Upper lobe of left lung (tissue), 4 donors: ENCODE data around the gene SND1.

Experiments used
- EP300 ChIP-seq, 4 donors: sonication (generic); formaldehyde crosslinking; IDR thresholded peaks; one replicate each; pipeline ENCODE4 v1.5.1; 2017; ENCODE audit warnings: antibody characterized with exemption in 4 of 4, control low read depth in 2 of 4
- POLR2A ChIP-seq, 4 donors: fragments of 450-650 bp; IDR thresholded peaks; one replicate each; pipeline ENCODE4 v1.5.1; 2016 to 2017; ENCODE audit warnings: antibody characterized with exemption in 4 of 4, mild to moderate bottlenecking in 2 of 4
- POLR2AphosphoS5 ChIP-seq, 2 donors: sonication (generic); formaldehyde crosslinking; IDR thresholded peaks; one replicate each; pipeline ENCODE4 v1.5.1; 2017; ENCODE audit warnings: antibody characterized with exemption in 2 of 2
- TF ChIP-seq, protein P1 (sequence below), 6 experiments: fragments of 450-650 bp in 4 of 6; fragments of 200-600 bp in 2 of 6; sonication (generic) in 2 of 6; IDR thresholded peaks; one replicate each; pipeline ENCODE4 v1.5.1; 2016 to 2019; ENCODE audit warnings: antibody characterized with exemption in 6 of 6

- TF ChIP-seq POLR2A (IDR thresholded peaks at IDR 0.05) (no peak), POLR2AphosphoS5 (IDR thresholded peaks at IDR 0.05) (no peak), EP300 (IDR thresholded peaks at IDR 0.05) (no peak)
- TF ChIP-seq, protein P1, sequence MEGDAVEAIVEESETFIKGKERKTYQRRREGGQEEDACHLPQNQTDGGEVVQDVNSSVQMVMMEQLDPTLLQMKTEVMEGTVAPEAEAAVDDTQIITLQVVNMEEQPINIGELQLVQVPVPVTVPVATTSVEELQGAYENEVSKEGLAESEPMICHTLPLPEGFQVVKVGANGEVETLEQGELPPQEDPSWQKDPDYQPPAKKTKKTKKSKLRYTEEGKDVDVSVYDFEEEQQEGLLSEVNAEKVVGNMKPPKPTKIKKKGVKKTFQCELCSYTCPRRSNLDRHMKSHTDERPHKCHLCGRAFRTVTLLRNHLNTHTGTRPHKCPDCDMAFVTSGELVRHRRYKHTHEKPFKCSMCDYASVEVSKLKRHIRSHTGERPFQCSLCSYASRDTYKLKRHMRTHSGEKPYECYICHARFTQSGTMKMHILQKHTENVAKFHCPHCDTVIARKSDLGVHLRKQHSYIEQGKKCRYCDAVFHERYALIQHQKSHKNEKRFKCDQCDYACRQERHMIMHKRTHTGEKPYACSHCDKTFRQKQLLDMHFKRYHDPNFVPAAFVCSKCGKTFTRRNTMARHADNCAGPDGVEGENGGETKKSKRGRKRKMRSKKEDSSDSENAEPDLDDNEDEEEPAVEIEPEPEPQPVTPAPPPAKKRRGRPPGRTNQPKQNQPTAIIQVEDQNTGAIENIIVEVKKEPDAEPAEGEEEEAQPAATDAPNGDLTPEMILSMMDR (IDR thresholded peaks at IDR 0.05) = no peak
Observed at GRCh38 chr7:128120116-128120515, 468.1 kb downstream of the SND1 start.
